ENCODE measurements around the gene ANKRD12. TPM values are rescaled to one million over a fixed set of nuclear protein-coding genes. Genes with fewer than 3 reads are reported as not detected.
"Not testable (repeated sequence)": the region's sequence is repeated elsewhere in the genome, so short reads cannot be mapped to it uniquely, and the experiment has no call there.

The ANKRD12 gene
- total and polyA plus RNA-seq, 4 donors: 2.7 to 59.7 (median 17.3) TPM

DNA sequence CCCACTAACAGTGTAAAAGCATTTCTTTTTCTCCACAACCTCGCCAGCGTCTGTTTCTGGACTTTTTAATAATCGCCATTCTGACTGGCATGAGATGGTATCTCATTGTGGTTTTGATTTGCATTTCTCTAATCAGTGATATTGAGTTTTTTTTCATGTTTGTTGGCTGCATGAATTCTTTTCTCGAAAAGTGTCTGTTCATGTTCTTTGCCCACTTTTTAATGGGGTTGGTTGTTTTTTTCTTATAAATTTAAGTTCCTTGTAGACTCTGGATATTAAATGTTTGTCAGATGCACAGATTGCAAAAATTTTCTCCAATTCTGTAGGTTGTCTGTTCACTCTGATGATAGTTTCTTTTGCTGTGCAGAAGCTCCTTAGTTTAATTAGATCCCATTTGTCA, 26.1 kb downstream of the ANKRD12 start:
- H3K36me3 ChIP-seq (ENCODE audit: control insufficient read depth in 4 of 4, insufficient read depth in 3 of 4, low read depth in 1 of 4, low read length in 3 of 4); H3K9me3 ChIP-seq (ENCODE audit: control insufficient read depth in 4 of 4, low read length in 3 of 4); H3K27me3 ChIP-seq (ENCODE audit: control insufficient read depth in 4 of 4, insufficient read depth in 4 of 4, low read length in 3 of 4); H3K4me3 ChIP-seq (ENCODE audit: low read depth in 1 of 3, low read length in 3 of 3); H3K27ac ChIP-seq (ENCODE audit: low read depth in 1 of 2, low read length in 2 of 2); H3K4me1 ChIP-seq (ENCODE audit: control insufficient read depth in 4 of 4, insufficient read depth in 4 of 4, low read length in 3 of 4); DNase-seq (ENCODE audit: low spot score); H3K9ac ChIP-seq (ENCODE audit: low read depth in 1 of 2, low read length in 2 of 2): not testable (repeated sequence)
- 98% methylated on average over 4 of the region's 4 CpGs for WGBS

GRCh38 chr18:9164149-9164548, 27.6 kb downstream of the ANKRD12 start:
- not testable (repeated sequence) for H3K27ac ChIP-seq (ENCODE audit: low read depth in 1 of 2, low read length in 2 of 2); H3K9ac ChIP-seq (ENCODE audit: low read depth in 1 of 2, low read length in 2 of 2); H3K36me3 ChIP-seq (ENCODE audit: control insufficient read depth in 4 of 4, insufficient read depth in 3 of 4, low read depth in 1 of 4, low read length in 3 of 4); DNase-seq (ENCODE audit: low spot score); H3K4me1 ChIP-seq (ENCODE audit: control insufficient read depth in 4 of 4, insufficient read depth in 4 of 4, low read length in 3 of 4); H3K9me3 ChIP-seq (ENCODE audit: control insufficient read depth in 4 of 4, low read length in 3 of 4); H3K27me3 ChIP-seq (ENCODE audit: control insufficient read depth in 4 of 4, insufficient read depth in 4 of 4, low read length in 3 of 4); H3K4me3 ChIP-seq (ENCODE audit: low read depth in 1 of 3, low read length in 3 of 3)

GRCh38 chr18:9165883-9166282, 29.3 kb downstream of the ANKRD12 start:
- H3K27ac ChIP-seq (ENCODE audit: low read depth in 1 of 2, low read length in 2 of 2); H3K27me3 ChIP-seq (ENCODE audit: control insufficient read depth in 4 of 4, insufficient read depth in 4 of 4, low read length in 3 of 4); H3K9me3 ChIP-seq (ENCODE audit: control insufficient read depth in 4 of 4, low read length in 3 of 4); DNase-seq (ENCODE audit: low spot score); H3K9ac ChIP-seq (ENCODE audit: low read depth in 1 of 2, low read length in 2 of 2); H3K4me3 ChIP-seq (ENCODE audit: low read depth in 1 of 3, low read length in 3 of 3); H3K36me3 ChIP-seq (ENCODE audit: control insufficient read depth in 4 of 4, insufficient read depth in 3 of 4, low read depth in 1 of 4, low read length in 3 of 4); H3K4me1 ChIP-seq (ENCODE audit: control insufficient read depth in 4 of 4, insufficient read depth in 4 of 4, low read length in 3 of 4): not testable (repeated sequence)
- WGBS: 91% methylated on average over 3 of the region's 3 CpGs

- H3K4me1 ChIP-seq (ENCODE audit: control insufficient read depth in 4 of 4, insufficient read depth in 4 of 4, low read length in 3 of 4); H3K4me3 ChIP-seq (ENCODE audit: low read depth in 1 of 3, low read length in 3 of 3): not testable (repeated sequence)
- WGBS: 91% methylated on average over 3 of the region's 3 CpGs
Measured at GRCh38 chr18:9169515-9169914, 32.9 kb downstream of the ANKRD12 start.

GRCh38 chr18:9171919-9172318, 35.3 kb downstream of the ANKRD12 start:
- not testable (repeated sequence) for H3K4me3 ChIP-seq (ENCODE audit: low read depth in 1 of 3, low read length in 3 of 3); H3K4me1 ChIP-seq (ENCODE audit: control insufficient read depth in 4 of 4, insufficient read depth in 4 of 4, low read length in 3 of 4); H3K27ac ChIP-seq (ENCODE audit: low read depth in 1 of 2, low read length in 2 of 2); H3K36me3 ChIP-seq (ENCODE audit: control insufficient read depth in 4 of 4, insufficient read depth in 3 of 4, low read depth in 1 of 4, low read length in 3 of 4); H3K9me3 ChIP-seq (ENCODE audit: control insufficient read depth in 4 of 4, low read length in 3 of 4); DNase-seq (ENCODE audit: low spot score); H3K27me3 ChIP-seq (ENCODE audit: control insufficient read depth in 4 of 4, insufficient read depth in 4 of 4, low read length in 3 of 4); H3K9ac ChIP-seq (ENCODE audit: low read depth in 1 of 2, low read length in 2 of 2)
- 97% methylated on average over 3 of the region's 3 CpGs for WGBS

More at GRCh38 chr18:9169515-9169914, 32.9 kb downstream of the ANKRD12 start:
- H3K9ac ChIP-seq (ENCODE audit: low read depth in 1 of 2, low read length in 2 of 2); DNase-seq (ENCODE audit: low spot score); H3K36me3 ChIP-seq (ENCODE audit: control insufficient read depth in 4 of 4, insufficient read depth in 3 of 4, low read depth in 1 of 4, low read length in 3 of 4); H3K27me3 ChIP-seq (ENCODE audit: control insufficient read depth in 4 of 4, insufficient read depth in 4 of 4, low read length in 3 of 4); H3K9me3 ChIP-seq (ENCODE audit: control insufficient read depth in 4 of 4, low read length in 3 of 4); H3K27ac ChIP-seq (ENCODE audit: low read depth in 1 of 2, low read length in 2 of 2): not testable (repeated sequence)

GRCh38 chr18:9172506-9173127, 36.0 kb downstream of the ANKRD12 start:
- Histone ChIP-seq H3K4me1 (ENCODE audit: control insufficient read depth in 4 of 4, insufficient read depth in 4 of 4, low read length in 3 of 4) (peaks cover 0 to 5% (median 0%) of the 10 kb centered on the region in 4 donors), H3K27ac (ENCODE audit: low read depth in 1 of 2, low read length in 2 of 2) (no peak overlapping the region), H3K9me3 (ENCODE audit: control insufficient read depth in 4 of 4, low read length in 3 of 4) (no peaks in the 10 kb centered on the region), H3K27me3 (ENCODE audit: control insufficient read depth in 4 of 4, insufficient read depth in 4 of 4, low read length in 3 of 4) (no peaks in the 10 kb centered on the region), H3K4me3 (ENCODE audit: low read depth in 1 of 3, low read length in 3 of 3) (no peak overlapping the region), H3K36me3 (ENCODE audit: control insufficient read depth in 4 of 4, insufficient read depth in 3 of 4, low read depth in 1 of 4, low read length in 3 of 4) (peaks cover 0 to 5% (median 1%) of the 10 kb centered on the region in 4 donors), H3K9ac (ENCODE audit: low read depth in 1 of 2, low read length in 2 of 2) (no peak overlapping the region)
- no peak for DNase-seq (ENCODE audit: low spot score)
- 85% methylated on average over 4 of the region's 4 CpGs for WGBS
- TF ChIP-seq HNF4G (IDR thresholded peaks at IDR 0.05): no peak
- TF ChIP-seq, protein P1, sequence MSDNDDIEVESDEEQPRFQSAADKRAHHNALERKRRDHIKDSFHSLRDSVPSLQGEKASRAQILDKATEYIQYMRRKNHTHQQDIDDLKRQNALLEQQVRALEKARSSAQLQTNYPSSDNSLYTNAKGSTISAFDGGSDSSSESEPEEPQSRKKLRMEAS (IDR thresholded peaks at IDR 0.05): no peak
- TF ChIP-seq CTCF (IDR thresholded peaks at IDR 0.05; ENCODE audit: low read depth, low read length, missing input control): no peak
- no peak for TF ChIP-seq YY1 (IDR thresholded peaks at IDR 0.05)
- no peak for TF ChIP-seq SP1 (IDR thresholded peaks at IDR 0.05)
- TF ChIP-seq RAD21 (IDR thresholded peaks at IDR 0.05): no peak
- TF ChIP-seq FOXA2 (IDR thresholded peaks at IDR 0.05): no peak
- TF ChIP-seq RXRA (IDR thresholded peaks at IDR 0.05): no peak
- no peak for TF ChIP-seq HNF4A (conservative IDR thresholded peaks at IDR 0.05)

All from liver (tissue), 9 donors.